Stimulated activated CD8-positive, alpha-beta memory T cell treated with anti-CD3 and anti-CD28 coated beads, Interleukin-12 subunit alpha, Interleukin-12 subunit beta, amount 100 ng/mL, for 24 hours (primary cell): ENCODE results near the gene ATG2B.
"Not testable (repeated sequence)": the region's sequence is repeated elsewhere in the genome, so short reads cannot be mapped to it uniquely, and the experiment has no call there.

Experiments
- DNase-seq: peaks from one replicate; pipeline ENCODE4 v3.0.0-alpha.2; 2020; ENCODE audit errors: extremely low read depth

The ATG2B gene

DNA sequence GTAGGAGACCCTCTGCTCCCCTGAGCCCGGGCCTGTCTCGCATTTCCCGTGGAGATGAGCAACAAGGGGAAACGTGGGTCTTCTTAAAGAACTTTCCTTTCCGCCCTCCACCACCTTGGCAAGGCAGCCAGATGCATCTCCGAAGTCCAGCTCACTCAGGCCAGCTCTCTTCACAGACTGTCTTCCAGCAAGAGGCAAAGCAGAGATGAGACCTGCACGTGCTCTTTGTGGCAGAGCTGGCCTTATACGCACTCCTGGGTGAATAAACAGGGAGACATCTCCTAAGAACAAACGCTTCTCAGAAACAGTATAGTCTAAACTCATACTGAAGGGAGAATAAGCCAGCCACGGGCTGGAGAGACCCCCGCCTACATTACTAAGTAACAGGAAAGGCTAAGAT lies 108.5 kb downstream of the ATG2B start:
- DNase-seq, result no peak

DNA sequence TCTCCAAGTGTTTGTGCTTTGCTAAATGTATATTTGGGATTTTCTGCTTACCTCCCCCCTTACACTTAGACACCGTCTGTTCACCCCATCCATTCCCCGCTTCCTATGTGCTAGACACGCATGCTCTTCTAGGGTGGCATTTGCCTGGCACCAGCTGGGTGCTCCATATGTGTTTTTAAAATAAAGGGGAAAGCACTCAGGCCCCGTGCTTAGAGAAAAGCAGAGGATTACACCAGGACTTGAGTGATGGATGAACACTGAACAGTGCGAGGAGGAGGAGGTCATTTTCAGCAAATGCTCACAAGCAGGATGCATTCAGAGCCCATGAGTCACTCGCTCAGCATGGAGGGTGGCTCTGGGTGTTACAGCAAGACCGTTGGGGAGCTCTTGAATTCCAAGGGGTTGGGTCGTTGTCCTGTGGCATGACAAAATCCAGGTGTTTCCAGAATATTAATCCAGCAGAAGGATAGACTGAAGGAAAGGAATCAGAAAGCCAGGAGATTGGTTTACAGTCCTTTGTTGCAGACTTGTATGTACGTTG lies 110.1 kb downstream of the ATG2B start:
- no peak for DNase-seq

DNA sequence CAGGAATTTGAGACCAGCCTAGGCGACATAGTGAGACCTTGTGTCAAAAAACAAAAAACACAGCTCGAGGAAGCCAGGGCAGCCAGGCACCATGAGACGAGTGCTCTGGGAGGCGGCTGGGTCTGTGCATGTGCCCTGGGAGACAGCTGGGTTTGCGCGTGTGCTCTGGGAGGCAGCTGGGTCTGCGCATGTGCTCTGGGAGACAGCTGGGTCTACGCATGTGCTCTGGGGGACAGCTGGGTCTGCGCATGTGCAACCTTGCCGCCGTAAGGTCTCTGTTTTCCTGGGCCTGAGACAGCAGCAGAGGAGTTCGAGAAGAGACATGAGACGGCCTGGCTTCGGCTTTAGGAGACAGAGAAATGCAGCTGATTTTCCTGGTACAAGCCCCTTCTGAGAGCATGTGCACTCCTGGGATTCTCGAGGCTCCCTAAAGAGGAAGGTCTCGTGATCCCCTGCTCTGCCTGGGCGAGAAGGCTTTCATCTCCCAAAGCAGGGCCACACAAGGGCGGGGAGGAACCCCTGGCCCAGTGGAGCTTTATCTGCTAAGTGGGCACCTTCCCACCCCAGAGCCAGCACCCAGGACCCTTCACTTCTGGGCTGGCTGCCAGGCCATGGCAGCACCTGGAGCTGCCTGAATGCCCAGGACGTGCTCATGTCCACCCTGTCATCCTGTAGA lies 110.7 kb downstream of the ATG2B start:
- DNase-seq, result no peak

DNA sequence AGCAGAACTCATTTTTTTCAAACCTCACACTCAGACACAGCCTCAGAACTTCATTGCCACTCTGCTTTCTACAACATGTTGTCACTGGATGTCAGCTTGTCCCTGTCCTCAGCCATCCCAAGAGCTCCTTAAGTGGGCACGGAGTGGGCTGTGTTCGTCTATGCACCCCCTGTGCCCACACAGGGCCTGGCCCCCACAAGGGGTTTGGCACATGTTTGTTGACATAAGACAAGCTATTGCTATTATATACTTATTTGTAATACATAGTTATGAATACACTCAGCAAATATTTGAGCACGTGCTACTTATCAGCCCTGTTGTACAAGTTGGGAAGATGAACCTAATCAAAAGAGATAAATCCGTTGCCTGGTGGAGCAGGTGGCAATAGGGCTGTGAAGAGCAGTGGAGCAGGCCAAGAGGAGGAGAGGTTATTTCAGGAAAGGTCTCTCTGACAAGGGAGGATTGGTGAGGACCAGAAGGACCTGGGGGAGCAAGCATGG lies 111.4 kb downstream of the ATG2B start:
- no peak for DNase-seq

DNA sequence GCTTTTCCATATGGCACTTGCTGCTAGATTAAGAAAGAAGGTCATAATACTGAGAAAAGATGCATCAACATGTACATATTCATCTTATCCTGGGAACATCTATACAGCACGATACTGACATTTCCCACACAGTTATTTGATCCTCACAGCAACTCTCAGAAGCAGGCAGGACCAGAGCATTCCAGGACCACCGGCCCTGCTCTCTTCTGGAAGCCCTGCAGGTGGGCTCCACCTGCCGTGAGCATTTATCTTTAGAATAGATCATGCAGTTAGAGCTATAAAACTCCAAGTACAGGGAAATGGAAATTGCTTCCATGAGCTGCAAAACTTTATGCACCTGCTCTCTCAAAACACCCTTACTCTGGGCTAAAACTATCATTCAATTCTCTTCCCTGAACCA lies 112.7 kb downstream of the ATG2B start:
- no peak for DNase-seq

DNA sequence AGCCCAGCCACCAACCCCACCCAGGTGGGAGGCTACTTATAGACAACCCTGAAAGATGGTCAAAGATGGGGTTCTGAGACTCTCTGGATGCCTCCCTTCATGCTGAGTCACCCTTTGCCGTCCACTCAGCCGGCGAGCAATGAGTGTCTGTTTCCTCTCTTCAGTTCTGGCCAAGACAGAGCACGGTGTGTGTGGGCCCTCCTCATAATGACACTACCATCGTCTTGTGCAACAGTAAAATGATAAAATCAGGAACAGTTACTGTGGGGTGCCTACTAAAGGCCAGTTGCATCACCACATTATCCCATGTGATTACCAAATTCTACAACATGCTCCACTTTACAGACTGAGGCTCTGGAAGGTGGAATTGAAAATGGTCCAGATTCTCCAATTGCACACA lies 114.1 kb downstream of the ATG2B start:
- DNase-seq, result no peak

DNA sequence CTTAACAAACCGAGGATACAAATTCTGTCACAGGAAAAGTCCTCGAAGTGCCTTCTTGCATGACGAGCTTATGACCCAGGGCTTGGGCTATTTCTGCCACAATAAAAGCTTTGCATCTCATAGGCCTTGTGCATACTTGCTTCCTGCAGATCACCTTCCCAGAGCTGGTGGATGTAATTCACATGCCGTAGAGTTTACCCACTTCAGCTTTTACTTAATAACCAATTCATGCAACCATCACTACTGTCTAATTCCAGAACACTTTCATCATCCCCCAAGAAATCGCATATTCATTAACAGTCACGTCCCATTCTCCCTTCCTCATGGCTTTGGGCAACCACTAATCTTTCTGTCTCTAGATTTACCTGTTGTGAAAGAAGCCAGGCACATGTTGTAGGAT lies 116.1 kb downstream of the ATG2B start:
- no peak for DNase-seq

DNA sequence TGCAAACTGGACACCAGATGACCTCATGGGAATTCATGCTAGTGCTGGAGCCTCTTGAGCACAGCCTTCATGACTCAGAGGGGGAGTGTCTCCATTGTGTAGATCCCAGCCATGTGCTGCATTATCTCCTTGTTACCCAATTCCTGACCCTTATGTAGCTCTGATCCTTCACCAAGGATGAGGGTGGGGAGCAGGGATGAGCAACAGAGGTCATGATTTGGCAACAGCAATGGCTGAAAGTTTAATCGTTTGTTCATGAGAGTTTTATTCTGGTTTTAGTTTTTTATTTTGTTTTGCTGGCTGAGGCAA lies 116.6 kb downstream of the ATG2B start:
- DNase-seq, result no peak

DNA sequence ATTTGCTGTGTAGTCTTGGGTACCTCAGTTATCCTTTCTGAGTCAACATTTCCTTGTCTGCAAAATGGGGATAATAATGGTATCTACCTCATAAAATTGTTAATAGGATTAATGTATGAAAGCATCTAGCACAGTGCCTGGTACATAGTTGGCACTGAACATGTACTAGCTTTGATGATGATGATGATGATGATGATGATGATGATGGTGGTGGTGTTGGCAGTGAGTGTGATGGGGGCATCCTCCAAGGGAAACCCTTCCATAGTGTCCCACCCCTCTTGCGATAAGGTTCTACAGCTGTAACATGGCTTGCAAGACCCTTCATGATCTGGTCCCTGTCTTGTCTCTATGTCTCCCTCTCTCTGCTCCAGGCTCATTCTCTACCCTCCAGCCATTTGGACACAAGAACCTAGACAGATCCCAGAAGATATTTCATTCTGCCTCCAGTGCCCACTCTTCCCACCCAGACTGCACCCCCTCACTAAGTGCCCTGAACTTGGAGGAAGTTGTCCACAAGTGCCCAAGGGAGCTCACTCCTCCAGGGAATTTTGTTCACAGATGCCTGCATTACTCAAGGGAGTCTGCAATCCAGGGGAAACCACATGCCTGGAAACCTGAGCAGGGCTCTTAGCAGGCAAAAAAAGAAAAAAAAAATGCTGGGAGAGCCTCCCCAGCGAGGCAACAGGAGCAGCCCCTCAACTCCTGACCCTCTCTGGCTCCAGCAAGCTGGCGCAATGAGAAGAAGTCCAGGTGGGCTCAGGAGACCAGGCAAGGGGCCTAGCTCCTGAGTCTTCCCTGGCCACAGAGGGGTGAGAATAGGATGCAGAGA lies 117.2 kb downstream of the ATG2B start:
- DNase-seq, result no peak

DNA sequence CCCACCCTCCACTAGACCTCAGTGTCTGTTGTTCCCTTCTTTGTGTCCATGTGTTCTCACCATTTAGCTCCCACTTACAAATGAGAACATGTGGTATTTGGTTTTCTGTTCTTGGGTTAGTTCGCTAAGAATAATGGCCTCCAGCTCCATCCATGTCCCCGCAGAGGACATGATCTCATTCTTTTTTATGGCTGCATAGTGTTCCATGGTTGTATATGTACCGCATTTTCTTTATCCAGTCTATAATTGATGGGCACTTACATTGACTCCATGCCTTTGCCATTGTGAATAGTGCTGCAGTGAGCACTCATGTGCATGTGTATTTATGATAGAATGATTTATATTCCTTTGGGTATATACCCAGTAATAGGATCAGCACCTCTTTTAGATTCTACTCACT lies 118.1 kb downstream of the ATG2B start:
- DNase-seq, result not testable (repeated sequence)

DNA sequence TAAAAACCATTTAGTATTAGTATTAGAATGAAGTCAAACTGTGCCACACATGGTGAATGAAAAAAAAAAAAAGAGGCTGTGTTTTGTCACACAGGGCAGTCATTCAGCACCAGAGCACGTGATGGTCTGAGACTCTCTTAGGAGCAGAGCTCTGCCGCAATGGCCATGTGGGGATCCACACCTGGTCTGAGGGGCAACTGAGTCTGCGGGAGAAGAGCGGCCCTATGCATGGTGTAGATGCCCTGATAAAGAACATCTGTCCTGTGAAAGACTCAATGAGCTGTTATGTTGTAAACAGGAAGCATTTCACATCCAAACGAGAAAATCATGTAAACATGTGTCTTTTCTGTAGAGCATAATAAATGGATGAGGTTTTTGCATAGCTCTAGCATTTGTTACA lies 119.4 kb downstream of the ATG2B start:
- DNase-seq, result no peak

DNA sequence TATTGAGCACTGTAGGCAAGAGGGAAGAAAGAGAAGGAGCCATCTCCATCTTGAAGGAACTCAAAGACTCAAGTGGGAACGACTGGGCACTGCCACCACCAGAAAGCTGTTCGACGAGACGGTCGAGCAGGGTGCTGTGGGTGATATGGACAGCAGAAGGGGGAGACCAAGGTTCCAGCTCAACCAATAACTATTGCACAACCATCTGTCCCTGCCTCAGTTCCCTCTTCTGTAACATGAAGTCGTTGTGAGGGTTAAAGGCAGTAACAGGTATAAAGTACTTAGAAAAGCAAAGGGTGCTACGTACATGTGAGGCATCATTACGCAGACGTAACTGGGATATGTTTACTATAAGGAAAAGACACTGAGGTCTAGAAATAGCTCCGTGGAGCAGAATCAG lies 121.0 kb downstream of the ATG2B start:
- DNase-seq, result no peak

DNA sequence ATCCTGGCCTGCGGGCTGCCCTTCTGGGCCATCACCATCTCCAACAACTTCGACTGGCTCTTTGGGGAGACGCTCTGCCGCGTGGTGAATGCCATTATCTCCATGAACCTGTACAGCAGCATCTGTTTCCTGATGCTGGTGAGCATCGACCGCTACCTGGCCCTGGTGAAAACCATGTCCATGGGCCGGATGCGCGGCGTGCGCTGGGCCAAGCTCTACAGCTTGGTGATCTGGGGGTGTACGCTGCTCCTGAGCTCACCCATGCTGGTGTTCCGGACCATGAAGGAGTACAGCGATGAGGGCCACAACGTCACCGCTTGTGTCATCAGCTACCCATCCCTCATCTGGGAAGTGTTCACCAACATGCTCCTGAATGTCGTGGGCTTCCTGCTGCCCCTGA lies 122.5 kb downstream of the ATG2B start:
- DNase-seq, result no peak

DNA sequence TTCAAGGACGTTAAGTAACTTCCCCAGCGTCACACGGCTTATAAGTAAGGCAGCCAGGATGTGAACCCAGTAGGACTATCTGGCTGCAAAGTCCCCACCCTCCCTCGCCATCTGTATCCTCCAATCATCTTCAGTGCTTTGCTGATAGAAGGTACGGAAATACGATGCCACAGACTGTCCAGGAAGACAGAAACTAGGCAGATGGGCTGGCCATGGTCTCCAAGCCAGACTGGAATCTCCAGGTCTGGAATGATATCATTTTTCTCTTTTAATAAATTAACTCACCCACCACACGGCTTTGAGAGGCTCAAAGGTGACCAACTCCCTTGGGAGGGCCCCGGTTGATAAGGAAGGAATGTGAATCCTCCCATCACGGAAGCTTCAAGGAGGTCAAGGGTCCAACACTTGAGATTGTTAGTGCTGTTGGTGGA lies 123.4 kb downstream of the ATG2B start:
- no peak for DNase-seq

DNA sequence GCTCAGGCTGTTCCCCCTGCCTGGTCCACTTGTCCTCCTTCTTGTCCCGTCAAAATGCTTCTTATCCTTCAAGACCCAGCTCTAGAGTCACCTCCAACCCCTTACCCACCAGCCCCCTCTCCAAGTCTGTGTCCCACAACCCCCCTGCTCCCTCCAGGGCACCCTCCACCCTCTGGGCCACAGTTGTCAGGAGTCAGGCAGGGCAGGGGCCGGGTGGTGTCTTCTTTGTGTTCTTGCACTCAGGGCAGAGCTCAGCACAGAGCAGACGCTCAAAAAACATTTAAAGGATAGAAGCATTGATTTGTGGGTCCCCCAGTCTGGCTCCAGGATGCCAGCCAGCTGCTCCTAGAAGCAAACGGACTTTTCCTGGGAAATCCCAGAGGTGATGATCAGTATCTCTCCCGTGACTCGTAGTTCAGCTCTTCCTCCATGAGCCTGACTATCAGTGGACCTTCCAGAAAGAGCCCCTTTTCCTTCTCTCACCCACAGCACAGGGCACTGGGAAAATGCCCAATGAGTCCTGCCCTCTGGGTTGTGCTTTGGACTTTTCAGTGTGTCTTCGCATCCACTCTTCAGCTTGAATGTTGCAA lies 124.4 kb downstream of the ATG2B start:
- DNase-seq, result no peak

DNA sequence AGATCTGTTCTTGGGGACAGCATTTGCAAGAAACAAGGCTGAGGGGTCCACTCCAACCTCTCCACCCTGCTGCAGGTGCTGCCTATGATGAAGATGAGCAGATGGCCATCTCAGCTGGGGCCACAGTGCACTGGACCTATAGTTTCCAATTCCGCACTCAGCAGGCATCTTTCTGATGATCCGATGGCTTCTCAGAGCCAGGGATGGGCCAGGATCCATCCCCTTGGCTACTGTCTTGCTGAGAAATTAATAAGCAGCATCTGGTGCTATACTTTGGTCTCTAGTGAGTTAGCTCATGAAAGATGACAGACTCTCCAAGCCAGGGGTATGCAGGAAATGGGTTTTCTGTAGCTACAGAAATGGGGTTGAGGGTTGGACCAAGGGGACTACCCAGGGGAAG lies 125.5 kb downstream of the ATG2B start:
- no peak for DNase-seq

DNA sequence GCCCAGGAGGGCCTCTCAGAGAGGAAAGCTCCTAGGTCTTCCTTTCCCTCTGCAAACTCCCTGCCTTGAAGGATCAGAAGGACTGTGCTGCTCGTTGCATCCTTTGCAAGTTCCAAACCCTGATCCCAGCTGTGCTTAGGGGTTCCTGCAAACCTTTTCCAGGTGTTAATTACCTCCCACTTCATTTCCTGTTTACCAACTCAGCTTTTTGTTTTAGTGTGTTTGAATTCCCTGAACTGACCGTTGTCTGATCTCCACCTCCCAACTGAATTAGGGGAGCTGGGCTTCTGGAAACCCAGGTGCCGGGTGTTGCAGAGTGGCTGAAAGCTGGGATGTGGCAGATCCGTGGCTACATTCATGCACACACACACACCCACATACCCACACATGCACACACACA lies 127.7 kb downstream of the ATG2B start:
- DNase-seq, result no peak

DNA sequence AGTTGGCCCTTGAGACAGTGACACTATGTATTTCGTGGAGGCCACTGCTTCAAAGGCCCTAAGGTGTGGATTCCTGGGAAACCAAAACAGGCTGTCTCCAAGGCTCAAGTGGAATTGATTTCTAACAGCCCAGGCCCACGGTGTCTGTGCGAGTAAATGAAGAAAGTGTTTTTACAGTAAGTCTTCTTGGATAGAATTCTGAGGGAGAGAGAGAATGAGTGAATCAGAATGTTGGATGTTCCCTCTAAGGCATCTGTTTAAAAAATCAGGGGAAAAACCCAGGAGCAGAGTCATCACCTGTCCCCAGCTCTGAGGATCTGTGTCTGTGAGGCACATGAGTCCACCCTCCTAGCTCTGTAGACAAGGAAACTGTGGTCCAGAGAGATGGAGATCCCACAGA lies 129.5 kb downstream of the ATG2B start:
- DNase-seq, result no peak

DNA sequence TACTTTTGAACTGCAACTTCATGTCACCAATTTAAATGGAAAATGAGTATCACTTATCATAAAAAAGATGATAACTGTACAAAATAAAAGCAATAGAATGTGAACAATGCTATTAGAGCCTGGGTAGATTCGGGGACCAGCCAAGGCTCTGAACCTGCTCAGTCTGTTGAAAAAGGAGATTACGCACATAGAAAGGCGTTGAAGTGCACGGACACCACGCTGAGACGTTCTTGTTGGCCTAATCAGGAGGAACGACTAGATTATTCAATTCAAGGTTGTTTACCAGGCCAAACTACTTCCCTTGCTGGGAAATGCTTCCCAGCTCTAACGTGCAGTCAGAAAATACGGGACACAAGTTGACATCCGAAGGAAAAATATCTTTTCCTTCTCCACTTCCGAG lies 130.6 kb downstream of the ATG2B start:
- DNase-seq, result no peak

DNA sequence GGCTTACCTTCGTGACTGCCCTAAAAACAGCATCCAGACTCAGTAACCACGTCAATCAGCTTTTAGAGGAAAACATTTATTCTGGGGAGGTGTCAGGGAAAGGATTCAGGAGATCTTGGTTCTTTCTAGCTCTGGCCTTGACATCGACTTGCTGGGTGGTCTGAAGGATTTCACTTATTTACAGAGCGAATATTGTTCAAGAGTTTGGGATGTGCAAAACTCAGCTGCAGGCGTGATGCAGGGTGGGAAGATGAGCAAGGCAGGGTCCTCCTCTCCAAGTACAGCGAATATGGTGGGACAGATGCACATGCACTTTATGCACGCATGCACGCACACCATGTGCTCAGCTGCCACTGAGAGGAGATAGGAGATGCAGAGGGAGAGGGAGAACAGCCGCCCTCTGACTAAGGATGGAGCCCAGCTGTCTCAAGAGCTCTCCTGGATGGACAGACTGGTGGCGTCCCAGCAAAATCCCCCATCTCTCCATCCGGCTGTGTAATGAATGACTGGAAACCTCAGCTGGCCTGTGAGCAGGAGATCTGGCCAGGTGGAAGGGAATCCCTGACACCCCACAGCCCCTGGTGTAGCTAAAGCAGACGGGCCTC lies 131.5 kb downstream of the ATG2B start:
- DNase-seq, result no peak

DNA sequence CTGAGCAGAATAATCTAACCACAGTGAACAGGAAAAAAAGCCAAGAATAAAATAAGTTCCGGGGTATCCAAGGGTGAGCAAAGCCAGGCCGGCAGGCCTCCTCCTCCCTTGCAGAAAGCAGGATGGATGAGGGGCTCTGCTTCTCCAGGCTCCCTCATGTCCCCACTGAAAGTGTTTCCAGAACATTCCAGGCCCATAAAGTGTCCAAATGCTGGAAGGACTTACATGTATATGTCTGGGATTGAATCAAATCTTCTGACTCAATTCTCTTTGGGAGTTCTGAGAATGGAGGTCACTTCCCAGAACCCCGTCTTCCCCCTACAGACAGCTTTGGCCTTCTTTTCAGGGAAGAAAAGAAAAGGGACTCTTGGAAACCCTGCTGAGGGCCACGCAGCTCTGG lies 132.1 kb downstream of the ATG2B start:
- DNase-seq, result no peak

DNA sequence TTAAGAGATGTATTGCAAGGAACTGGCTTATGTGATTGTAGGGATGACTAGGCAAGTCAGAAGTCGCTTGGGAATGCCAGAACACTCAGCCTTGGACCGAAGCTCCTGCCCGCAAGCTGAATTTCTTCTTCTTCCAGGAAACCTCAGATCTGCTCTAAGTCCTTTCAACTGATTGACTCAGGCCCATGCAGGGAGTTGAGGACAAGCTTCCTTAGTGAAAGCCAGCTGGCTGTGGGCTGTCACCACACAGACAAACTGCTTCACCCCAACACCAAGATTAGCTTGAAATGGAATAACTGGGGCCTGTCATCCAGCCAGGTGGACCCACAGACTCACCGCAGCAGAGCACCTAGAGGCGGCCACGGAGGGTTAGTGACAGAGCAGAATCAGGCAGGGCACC lies 133.8 kb downstream of the ATG2B start:
- DNase-seq, result no peak
